HG03342 (cell line): ENCODE data around the gene GPR89A.
"Not testable (repeated sequence)": the region's sequence is repeated elsewhere in the genome, so short reads cannot be mapped to it uniquely, and the experiment has no call there.

ENCODE experiments used
- ATAC-seq: cut with Tn5 transposase; IDR thresholded peaks from one replicate; pipeline ENCODE4 v1.9.1; 2021; ENCODE audit warnings: mild to moderate bottlenecking, moderate library complexity; ENCODE audit not compliant: unreplicated experiment

Gene GPR89A

DNA sequence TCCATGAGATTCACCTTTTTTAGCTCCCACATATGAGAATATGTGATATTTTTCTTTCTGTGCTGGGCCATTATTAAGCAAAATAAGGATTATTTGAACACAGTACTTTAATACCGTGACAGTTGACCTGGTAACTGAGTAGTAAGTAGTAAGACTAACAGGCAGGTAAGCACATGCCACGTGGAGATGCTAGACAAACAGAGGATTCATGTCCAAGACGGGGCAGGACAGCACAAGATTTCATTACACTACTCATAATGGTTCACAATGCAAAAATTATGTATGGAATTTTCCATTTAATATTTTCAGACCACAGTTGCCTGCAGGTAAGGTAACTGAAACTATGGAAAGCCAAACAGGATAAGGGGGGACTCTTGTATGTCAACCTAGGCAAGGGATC is 77.1 kb downstream of the GPR89A start:
- ATAC-seq = not testable (repeated sequence)

DNA sequence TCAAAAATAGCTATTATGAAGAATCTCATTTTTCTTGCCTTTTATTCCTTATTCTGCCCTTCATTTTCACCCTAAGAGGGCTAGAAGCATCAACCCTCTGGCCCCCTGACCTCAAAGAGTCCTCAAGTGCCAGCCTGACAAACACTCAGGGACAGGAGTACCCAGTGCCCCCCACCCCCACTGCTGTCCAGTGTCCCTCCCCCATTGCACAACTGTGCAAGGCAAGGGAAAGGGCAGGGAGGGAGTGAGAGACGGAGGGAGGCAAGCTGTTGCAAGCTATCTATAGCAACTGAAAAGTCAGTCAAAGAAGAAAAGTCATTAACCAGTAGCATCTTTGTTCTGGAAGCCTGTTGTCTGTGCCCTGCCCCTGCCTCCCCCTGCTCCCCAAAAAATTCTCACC is 78.3 kb downstream of the GPR89A start:
- ATAC-seq = not testable (repeated sequence)

DNA sequence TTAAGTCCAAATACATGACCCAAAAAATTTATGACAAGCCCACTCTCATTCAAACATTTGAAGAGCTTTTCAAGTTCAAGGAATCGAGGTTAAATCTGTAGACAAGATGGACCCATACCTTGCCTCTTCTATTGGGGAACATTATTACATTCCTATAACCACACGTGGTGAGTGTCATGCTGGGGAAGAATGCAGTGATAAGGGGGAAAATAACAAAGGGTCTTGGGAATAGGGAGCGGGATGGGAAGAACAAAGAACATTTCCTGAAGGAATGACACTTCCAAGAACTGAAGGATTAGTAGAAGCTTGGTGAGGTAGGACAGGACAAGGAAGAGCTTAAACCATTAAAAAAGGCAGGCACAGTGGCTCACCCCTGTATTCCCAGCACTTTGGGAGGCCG is 80.5 kb downstream of the GPR89A start:
- no peak for ATAC-seq

DNA sequence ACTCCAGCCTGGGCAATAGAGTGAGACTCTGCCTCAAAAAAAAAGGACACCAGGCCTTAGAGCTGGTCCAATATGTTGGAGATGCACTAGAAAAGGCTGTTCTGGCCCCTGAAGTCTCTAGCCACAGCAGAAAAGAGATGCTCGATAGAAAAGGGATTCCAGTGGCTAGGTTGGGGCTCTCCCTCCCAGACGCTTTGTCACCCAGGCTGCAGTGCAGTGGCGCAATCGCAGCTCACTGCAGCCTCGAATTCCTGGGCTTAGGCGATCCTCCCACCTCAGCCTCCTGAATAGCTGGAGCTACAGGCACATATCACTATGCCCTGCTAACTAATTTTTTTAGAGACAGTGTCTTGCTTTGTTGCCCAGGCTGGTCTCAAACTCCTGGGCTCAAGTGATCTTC is 81.1 kb downstream of the GPR89A start:
- ATAC-seq = no peak

DNA sequence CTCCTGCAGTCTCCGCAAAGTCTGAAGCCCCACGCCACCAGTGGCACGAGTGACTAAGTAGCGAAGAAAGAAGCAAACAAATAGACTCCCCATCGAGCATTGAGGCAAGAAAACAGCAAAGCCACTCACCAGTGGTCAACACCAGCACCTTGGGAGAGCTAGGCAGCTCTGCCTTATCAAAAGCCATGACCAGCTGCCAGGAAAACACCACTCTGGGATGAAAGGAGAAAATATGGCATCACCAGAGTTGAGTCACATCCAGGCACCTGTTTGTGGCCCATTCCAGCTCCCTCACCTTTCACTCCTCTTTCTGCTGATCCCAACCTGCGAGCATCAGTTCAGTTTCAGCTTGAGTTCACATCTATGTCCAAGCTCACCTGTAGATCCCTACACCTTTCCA is 82.1 kb downstream of the GPR89A start:
- no peak for ATAC-seq

DNA sequence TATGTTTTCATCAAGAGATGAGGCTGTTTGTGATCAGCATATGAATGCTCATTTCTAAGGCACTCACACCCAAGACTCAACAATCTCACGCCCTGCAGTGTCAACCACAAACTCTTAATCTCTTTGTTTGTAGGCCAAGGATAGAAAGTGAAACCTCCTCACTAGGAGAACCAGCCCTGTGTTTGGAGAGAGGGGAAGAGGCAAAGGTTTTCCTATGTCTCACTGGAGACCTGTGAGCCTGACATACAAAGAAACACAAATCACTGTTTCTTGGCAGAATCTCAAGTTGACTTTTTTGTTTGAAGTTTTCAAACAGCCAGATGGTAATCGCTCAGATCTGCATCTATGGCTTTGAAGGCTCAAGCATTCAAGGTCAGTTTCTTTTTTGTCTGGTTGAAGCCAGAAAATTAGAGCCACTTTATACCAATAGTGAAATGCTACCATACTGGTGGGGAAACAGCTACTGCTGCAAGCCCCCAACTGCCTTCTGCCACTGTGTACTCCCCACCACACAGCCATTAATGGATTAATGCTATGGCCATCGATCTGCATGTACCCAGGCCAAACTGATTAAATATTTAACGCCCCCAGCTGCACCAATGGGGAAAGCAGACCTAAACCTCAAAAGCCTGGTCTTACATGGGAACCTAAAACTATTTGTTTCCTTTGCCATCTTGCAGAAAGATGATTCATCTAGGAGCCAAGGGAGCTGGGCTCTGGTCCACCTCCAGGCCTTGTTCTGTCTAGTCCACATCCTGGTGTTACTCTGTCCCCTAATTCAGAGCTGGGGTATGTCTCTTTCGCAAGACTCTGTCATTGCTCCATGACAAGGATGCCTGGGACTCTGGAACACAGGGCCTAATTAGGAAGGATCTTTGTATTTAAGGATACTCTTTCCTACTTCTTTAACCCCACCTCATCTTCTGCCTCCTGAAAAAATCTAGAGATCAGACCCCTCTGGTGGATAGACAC is 83.1 kb downstream of the GPR89A start:
- ATAC-seq = peak; percentile 86

DNA sequence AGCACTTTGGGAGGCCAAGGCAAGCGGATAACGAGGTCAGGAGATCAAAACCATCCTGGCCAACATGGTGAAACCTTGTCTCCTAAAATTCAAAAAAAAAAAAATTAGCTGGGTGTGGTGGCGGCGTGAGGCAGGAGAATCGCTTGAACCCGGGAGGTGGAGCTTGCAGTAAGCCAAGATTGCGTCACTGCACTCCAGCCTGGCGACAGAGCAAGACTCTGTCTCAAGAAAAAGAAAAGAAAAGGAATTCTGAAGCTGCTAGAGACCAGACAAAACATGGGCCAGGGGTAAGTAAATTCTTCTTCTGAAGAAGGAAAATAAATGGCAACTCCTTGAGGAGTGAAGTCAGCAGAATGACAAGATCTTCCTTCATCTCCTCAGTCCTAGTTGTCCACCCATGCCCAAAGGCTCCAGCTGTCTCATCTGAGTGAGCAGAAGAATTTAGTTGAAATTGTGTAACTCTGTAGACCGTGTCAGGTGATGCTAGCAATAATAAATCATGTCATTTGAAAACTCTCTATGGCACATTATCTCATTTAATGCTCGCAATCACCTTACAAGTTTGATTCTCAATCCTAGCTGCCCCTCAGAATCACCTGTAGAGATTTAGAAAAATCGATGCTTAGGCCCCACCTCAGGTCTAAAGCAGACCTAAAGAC is 85.1 kb downstream of the GPR89A start:
- no peak for ATAC-seq

DNA sequence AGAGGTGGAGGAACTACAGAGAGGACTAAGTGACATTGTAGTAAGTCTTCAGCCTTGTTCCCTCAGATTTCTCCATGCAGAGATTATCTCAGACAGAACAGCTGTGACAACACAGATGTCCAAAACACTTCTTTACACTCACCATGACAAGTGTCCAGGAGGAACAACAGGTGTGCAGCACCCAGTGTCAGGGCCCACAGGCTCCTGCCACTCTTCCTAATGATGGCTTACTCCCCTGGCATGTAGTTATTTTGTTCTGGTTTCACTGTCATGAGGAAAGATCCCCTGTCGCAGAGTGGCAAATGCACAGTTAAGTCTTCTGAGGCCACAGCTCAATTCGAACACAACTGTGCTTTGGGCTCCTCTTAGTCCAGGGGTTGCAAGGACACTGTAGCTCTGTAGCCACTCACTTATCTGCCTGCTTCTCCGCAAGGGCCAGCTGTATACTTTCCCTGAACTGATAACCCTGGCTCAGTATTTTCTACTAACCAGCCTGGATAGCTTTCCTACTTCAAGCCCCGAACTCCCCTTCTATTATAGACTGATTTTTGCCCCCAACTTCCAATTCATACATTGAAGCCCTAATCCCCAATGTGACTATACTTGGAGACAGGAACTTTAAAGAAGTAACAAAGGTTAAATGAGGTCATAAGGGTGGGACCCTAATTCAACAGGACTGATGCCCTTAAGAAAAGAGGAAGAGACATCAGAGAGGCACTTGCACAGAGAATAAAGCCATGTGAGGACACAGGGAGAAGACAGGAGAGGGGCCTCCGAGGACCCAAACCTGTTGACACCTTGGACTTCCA is 88.2 kb downstream of the GPR89A start:
- ATAC-seq = no peak

DNA sequence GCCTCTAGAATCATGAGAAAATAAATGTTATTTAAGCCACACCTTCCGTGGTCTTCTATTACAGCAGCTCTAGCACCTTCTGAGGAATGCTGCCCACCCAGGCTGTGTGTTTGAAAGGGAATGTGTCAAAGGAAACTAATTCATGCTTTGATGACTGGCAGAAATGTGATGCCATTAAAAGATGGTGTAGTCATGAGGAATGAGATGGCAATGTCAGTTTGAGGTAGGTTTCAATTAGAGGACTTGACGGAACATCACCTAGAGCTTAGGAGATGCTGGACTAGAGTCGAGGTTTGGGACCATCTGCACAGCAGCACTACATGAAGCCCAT is 88.8 kb downstream of the GPR89A start:
- ATAC-seq = no peak

DNA sequence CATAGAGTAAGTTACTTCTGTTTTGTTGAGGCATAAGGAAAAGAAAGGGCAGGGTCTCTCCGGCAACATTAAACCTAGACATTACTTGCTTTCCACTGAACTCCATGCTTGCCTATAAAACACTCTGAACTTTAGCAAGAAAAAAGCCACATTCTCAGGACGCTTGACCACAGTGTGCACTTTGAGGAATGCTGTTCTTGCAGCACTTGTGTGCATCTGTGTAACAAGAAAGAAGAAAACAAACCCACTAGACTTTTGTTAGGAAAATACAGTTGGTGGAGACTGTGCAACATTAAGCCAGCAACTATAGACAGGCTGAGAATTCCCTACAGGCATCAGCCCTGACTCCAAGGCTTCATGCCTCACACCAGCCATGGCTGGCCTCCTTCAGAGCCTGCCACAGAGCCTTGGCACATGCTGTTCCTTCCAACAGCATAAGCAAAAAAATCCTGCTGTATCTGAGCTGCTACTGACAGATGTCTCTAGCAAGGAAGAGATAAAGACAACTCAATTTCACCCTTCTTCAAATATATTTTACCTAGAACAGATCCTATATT is 93.6 kb downstream of the GPR89A start:
- ATAC-seq = no peak

DNA sequence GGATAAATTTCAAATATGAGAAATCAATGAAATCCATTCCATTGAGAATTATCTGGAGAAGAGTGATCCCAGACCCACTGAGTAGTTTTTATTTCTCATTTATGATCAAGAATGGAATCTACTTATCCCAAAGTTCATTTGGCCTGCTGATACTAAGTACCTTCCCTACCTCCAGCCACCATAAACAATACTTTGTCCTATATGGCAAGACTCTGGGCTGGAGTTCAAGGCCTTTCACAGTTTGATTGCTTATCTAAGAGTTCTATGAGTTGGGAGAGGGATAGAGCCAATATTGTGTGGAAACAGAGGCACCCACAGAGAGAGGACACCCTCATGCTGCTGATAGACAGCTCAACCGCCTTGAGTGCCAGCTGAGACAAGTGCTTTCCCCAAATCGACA is 94.3 kb downstream of the GPR89A start:
- ATAC-seq = no peak

DNA sequence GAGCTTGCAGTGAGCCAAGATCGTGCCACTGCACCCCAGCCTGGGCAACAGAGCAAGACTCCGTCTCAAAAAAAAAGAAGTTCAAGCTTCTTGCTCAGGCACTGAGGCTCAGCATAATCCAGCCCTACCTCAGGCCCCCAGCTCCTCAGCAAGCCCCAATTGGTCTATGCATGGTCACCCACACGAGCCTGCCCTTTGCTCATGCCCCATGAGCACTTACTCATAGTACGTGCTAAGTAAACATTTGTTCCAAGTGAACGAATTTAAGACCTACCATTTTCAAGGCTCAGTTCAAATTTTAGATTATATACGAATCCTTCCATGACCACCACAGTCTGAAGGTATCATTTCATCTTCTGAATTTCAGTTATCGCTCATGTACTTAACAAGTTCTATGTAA is 95.0 kb downstream of the GPR89A start:
- ATAC-seq = no peak

DNA sequence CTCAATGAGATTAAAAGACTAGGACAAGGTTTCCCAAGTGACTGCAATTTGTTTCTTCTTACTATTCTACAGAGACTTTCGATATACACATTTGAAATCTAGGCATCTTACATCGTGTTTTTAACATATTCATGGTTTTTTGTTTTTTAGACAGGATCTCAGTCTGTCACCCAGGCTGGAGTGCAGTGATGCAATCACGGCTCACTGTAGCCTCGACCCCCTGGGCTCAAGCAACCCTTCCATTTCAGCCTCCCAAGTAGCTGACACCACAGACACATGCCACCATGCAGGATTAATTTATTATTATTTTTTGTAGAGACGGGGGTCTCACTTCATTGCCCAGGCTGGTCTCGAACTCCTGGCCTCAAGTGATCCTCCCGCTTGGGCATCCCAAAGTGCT is 97.8 kb downstream of the GPR89A start:
- ATAC-seq = no peak

DNA sequence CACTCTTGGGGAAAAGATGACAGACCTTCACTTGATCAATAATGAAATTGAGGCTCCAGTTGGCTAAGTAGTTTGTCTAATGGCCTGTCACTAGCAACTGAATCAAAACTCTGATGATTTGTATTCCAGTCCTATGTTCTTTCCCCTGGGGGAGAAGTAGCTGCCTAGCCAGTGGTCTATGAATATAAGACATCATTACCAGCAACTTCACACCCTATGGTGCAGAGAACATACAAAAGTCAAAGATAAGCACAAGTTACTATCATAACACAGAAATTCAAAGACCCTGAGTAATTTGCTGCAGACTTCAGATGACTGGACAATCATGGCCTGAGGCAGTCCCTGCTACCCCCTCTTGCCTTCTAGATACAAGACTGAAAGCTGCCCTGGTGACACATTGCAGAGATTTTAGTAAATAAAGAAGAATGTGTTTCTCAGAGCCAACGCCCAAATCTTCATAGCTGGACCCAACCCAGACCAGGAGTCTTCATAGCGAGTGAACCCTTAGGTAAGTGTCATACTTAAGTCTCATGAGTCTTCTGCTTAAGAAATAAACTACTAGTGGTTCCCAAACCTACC is 98.4 kb downstream of the GPR89A start:
- ATAC-seq = no peak

DNA sequence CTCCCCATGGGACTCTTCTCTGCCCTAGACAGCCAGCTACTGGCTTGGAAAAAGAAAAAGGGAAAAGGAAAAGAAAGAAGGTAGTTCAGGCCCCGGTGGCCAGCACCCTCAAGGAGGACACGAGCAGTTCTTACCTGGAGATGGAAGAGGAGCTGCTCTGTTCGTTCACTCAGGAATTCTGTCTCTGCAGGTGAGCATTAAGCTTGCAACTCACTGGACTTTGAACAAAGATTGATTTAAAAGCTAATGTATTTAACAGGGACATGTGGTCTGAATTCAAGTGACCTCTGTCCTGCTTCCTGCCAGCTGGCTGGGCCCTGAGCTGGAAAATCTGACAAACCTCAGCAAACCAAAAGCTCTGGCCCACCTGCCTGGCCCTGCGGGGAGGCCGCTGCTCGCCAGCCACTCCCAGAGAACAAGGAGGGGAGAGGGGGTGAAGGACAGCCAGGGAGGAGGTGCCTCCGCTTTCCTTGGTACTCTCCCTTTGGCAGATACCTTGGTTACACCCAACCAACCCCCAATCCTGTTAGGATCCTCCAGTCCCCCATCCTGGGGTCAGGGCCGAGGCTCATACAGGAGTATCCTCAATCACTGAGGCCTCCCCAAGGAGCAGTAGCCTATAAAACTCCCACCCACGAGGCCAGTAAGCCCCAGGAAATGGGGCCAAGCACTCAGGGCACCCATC is 99.5 kb downstream of the GPR89A start, which contains the start of gene PDZK1:
TSS of gene PDZK1 (minus strand) at position 186 of the 685 bp plus-strand sequence. CDS start 19,347 bp downstream, outside the sequence.
- ATAC-seq = no peak

DNA sequence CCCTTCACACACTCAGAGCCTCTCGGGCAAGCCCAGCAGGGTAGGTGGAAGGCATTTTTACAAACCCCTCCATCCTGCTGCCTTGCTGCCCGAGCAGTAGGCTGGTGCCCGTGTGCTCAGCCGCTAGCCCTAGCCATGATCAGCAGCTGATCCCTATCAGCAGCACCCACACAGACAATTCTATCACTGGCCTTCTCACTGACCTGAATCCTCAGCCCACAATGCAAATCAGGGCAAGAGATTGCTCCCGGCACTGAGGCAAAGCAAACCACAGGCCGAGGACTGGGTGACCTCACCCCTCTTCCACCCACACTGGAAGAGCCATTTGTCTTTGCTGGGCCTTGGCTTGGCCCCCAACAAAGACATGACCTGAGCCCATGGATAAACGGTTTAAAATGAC is 100.3 kb downstream of the GPR89A start:
- ATAC-seq = no peak

DNA sequence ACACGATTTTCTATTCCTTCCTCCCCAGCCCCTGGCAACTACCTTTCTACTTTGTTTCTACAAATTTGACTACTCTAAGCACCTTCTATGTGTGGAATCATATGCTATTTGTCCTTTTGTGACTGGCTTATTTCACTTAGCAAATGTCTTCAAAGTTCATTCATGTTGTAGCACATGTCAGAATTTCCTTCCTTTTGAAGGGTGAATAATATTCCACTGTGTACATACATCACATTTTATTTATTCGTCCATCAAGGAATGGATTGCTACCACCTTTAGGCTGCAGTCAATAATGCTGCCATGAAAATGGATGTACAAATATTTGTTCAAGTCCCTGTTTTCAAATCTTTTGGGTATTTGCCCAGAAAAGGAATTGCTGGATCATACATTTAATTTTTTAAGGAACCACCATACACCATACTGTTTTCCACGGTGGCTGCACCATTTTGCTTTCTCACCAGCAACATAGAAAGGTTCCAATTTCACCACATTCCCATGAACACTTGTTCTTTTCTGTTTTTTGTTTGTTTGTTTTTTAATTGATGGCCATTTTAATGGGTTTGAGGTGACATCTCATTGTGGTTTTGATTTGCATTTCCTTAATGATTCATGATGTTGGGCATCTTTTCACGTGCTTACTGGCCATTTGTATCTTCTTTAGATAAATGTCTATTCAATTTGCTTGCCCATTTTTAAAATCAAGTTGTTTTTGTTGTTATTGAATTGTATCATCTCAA is 102.7 kb downstream of the GPR89A start:
- no peak for ATAC-seq

DNA sequence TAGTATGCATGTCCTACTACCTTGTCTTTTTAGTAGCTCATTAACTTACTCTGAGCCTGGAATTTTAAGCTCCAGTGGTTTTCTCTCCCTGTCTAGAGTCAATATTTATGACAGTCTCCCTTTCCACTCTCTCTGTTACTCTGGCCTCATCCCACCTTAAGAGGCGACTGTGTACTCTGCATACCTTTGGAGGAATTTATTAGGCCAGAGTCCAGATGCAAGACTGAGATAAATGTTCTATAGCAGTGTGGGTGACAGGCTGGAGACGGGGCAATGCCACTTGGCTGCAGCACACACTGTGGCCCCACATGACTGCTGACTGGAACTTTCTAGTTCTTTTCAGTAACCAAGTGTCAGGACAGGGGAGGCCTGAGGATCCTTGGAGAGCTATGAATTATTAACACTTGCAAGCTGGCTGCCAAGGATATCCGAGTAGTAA is 103.4 kb downstream of the GPR89A start:
- ATAC-seq = no peak

DNA sequence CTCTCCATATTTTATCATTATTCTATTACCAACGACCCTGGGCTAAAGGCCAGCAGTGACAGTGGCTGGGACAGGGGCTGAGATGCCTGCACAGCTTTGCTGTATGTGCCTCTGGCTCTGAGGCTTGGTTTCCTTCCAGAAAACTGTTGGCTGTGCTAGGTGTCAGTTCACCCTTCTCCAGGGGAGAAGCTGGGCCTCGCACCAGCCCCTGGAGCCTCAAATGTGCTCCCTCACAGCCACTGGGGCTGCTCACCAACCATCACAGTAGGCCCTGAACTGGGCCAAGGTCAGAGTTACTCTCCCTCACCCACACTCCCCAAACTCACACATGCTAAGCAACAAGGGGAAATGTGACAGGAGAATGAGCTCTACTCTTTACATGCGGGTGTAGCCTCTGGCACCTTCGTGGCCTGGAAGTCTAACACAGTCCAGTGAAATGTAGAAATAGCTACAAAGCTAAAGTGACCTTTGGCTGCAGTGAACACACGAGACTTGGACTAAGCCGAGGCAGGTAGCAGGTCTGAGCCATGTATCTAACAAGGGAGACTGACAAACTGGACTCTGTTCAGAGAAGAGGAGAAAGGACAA is 106.8 kb downstream of the GPR89A start:
- ATAC-seq = no peak
